GM21619 (cell line): ENCODE measurements around the gene B4GAT1.
"Not testable (repeated sequence)": the region's sequence is repeated elsewhere in the genome, so short reads cannot be mapped to it uniquely, and the experiment has no call there.

Source experiments
- ATAC-seq: cut with Tn5 transposase; IDR thresholded peaks from one replicate; pipeline ENCODE4 v1.9.1; 2021; ENCODE audit not compliant: unreplicated experiment

The B4GAT1 gene

GRCh38 chr11:66311965-66312548 lies 35.4 kb downstream of the B4GAT1 start:
- ATAC-seq = peak; percentile 67

- peak; percentile 2 for ATAC-seq
Measured at GRCh38 chr11:66311470-66311964, 35.9 kb downstream of the B4GAT1 start.

- ATAC-seq = not testable (repeated sequence)
Measured at GRCh38 chr11:66310803-66311440, 36.5 kb downstream of the B4GAT1 start.

GRCh38 chr11:66310324-66310723 lies 37.1 kb downstream of the B4GAT1 start:
- no peak for ATAC-seq

- no peak for ATAC-seq
Measured at GRCh38 chr11:66309475-66309874, 38.0 kb downstream of the B4GAT1 start.

GRCh38 chr11:66302656-66303055 lies 44.8 kb downstream of the B4GAT1 start:
- no peak for ATAC-seq

- no peak for ATAC-seq
Measured at GRCh38 chr11:66299186-66299585, 48.2 kb downstream of the B4GAT1 start.

- no peak for ATAC-seq
Measured at GRCh38 chr11:66297610-66298009, 49.8 kb downstream of the B4GAT1 start.
